ENCODE measurements around the gene CHGA.

DNA sequence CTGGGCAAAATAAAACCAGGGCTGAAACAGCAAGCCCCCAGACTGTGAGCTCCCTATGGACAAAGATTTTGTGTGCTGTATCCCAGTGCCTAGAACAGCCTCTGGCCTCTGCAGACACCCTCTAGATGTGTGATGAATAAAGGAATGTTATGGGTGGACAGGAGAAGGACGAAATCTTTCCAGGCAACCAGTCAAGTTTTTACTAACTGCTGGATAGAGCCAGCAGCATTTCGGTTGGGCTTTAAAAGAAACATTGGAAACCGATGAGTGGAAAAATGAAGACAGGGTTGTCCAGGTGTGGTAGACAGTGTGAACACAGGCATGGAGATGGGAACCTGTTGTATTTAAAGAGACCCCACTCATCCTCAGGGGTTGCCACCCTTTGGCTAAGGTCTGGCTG, 4.0 kb downstream of the CHGA start:
- TF ChIP-seq, protein P1, sequence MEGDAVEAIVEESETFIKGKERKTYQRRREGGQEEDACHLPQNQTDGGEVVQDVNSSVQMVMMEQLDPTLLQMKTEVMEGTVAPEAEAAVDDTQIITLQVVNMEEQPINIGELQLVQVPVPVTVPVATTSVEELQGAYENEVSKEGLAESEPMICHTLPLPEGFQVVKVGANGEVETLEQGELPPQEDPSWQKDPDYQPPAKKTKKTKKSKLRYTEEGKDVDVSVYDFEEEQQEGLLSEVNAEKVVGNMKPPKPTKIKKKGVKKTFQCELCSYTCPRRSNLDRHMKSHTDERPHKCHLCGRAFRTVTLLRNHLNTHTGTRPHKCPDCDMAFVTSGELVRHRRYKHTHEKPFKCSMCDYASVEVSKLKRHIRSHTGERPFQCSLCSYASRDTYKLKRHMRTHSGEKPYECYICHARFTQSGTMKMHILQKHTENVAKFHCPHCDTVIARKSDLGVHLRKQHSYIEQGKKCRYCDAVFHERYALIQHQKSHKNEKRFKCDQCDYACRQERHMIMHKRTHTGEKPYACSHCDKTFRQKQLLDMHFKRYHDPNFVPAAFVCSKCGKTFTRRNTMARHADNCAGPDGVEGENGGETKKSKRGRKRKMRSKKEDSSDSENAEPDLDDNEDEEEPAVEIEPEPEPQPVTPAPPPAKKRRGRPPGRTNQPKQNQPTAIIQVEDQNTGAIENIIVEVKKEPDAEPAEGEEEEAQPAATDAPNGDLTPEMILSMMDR (IDR thresholded peaks at IDR 0.05): no peak
- no peak for TF ChIP-seq POLR2A (IDR thresholded peaks at IDR 0.05)
- TF ChIP-seq EP300 (IDR thresholded peaks at IDR 0.05): no peak
